OCI-LY1 (cell line): ENCODE measurements around the gene PHACTR2.
"Not testable (repeated sequence)": the region's sequence is repeated elsewhere in the genome, so short reads cannot be mapped to it uniquely, and the experiment has no call there.

ENCODE experiments used
- H2AFZ ChIP-seq: fragments of 200-600 bp; sonication (generic), shearing (Covaris generic); 2 replicates; pipeline ENCODE4 v1.6.0; 2014; ENCODE audit warnings: antibody characterized with exemption, mild to moderate bottlenecking, low read length
- H3F3A ChIP-seq: fragments of 200-600 bp; sonication (generic), shearing (Covaris generic); 2 replicates; pipeline ENCODE4 v1.6.0; 2014; ENCODE audit warnings: mild to moderate bottlenecking, antibody characterized with exemption, low read length, moderate library complexity; ENCODE audit not compliant: insufficient read depth
- H3K27ac ChIP-seq: fragments of 200-600 bp; sonication (generic); 2 replicates; pipeline ENCODE4 v1.5.1; 2014; ENCODE audit warnings: low read length, mixed run types, mild to moderate bottlenecking, low read depth; ENCODE audit not compliant: poor library complexity, severe bottlenecking
- H3K27me3 ChIP-seq: fragments of 200-600 bp; sonication (generic); 2 replicates; pipeline ENCODE4 v1.6.0; 2014; ENCODE audit warnings: antibody characterized with exemption, mild to moderate bottlenecking, low read length, moderate library complexity; ENCODE audit not compliant: insufficient read depth
- H3K36me3 ChIP-seq: fragments of 200-600 bp; sonication (generic); 2 replicates; pipeline ENCODE4 v1.6.1; 2014; ENCODE audit warnings: mild to moderate bottlenecking, antibody characterized with exemption, low read length, moderate library complexity, mixed read lengths; ENCODE audit not compliant: insufficient read depth
- H3K4me1 ChIP-seq: fragments of 200-600 bp; sonication (generic); 2 replicates; pipeline ENCODE4 v1.5.1; 2014; ENCODE audit warnings: mild to moderate bottlenecking, low read length, moderate library complexity; ENCODE audit not compliant: insufficient read depth, severe bottlenecking
- H3K4me2 ChIP-seq: fragments of 200-600 bp; sonication (generic), shearing (Covaris generic); 2 replicates; pipeline ENCODE4 v1.6.1; 2014; ENCODE audit warnings: low read length
- H3K4me3 ChIP-seq: fragments of 200-600 bp; sonication (generic); 2 replicates; pipeline ENCODE4 v1.5.1; 2014; ENCODE audit warnings: low read length, low read depth, mild to moderate bottlenecking, mixed read lengths; ENCODE audit not compliant: poor library complexity, severe bottlenecking
- H3K79me2 ChIP-seq: fragments of 200-600 bp; shearing (Covaris generic); 2 replicates; pipeline ENCODE4 v1.6.1; 2016; ENCODE audit warnings: mixed run types, low read length, mixed read lengths; ENCODE audit not compliant: insufficient read depth
- H3K9ac ChIP-seq: fragments of 200-600 bp; sonication (generic), shearing (Covaris generic); 2 replicates; pipeline ENCODE4 v1.6.1; 2014; ENCODE audit warnings: mild to moderate bottlenecking, low read length, mixed read lengths
- H3K9me2 ChIP-seq: fragments of 200-600 bp; sonication (generic), shearing (Covaris generic); 2 replicates; pipeline ENCODE4 v1.6.1; 2014; ENCODE audit warnings: low read depth, mild to moderate bottlenecking, low read length, mixed read lengths
- H3K9me3 ChIP-seq: fragments of 200-600 bp; shearing (Covaris generic); 2 replicates; pipeline ENCODE4 v1.6.1; 2014; ENCODE audit warnings: low read length, mixed read lengths
- H4K20me1 ChIP-seq: fragments of 200-600 bp; sonication (generic), shearing (Covaris generic); 2 replicates; pipeline ENCODE4 v1.6.0; 2016; ENCODE audit warnings: mild to moderate bottlenecking, low read length; ENCODE audit not compliant: insufficient read depth
- CTCF ChIP-seq: fragments of 200-600 bp; sonication (generic), shearing (Covaris generic); IDR thresholded peaks from 2 replicates; pipeline ENCODE4 v1.5.1; 2017; ENCODE audit warnings: mild to moderate bottlenecking, antibody characterized with exemption, low read length, moderate library complexity, mixed read lengths
- EZH2 ChIP-seq: fragments of 200-600 bp; sonication (generic), shearing (Covaris generic); IDR thresholded peaks from 2 replicates; pipeline ENCODE4 v1.8.0; 2017; ENCODE audit warnings: borderline replicate concordance, mixed run types, mild to moderate bottlenecking, antibody characterized with exemption, low read length, moderate library complexity, mixed read lengths

Gene PHACTR2

GRCh38 chr6:143677891-143678791 is at the start of gene PHACTR2:
Gene PHACTR2 (plus strand): TSS chr6:143677965. CDS start chr6:143678164, 199 bp downstream.
- no peak within 1 kb of the TSS for H3K4me3 ChIP-seq
- no peak within 1 kb of the TSS for H3K27ac ChIP-seq
- no peaks in the 10 kb centered on the region for H3K9me2 ChIP-seq
- H4K20me1 ChIP-seq = no peaks in the 10 kb centered on the region
- no peaks in the 10 kb centered on the region for H3K9me3 ChIP-seq
- H3K4me1 ChIP-seq = no peaks in the 10 kb centered on the region
- no peak within 1 kb of the TSS for H2AFZ ChIP-seq
- no peaks in the 10 kb centered on the region for H3K27me3 ChIP-seq
- no peak within 1 kb of the TSS for H3K4me2 ChIP-seq
- TF ChIP-seq EZH2 (no peak), CTCF (no peak)
- no peaks in the 10 kb centered on the region for H3K79me2 ChIP-seq
- H3F3A ChIP-seq = no peaks in the 10 kb centered on the region
- H3K9ac ChIP-seq = no peak within 1 kb of the TSS
- no peaks in the 10 kb centered on the region for H3K36me3 ChIP-seq

DNA sequence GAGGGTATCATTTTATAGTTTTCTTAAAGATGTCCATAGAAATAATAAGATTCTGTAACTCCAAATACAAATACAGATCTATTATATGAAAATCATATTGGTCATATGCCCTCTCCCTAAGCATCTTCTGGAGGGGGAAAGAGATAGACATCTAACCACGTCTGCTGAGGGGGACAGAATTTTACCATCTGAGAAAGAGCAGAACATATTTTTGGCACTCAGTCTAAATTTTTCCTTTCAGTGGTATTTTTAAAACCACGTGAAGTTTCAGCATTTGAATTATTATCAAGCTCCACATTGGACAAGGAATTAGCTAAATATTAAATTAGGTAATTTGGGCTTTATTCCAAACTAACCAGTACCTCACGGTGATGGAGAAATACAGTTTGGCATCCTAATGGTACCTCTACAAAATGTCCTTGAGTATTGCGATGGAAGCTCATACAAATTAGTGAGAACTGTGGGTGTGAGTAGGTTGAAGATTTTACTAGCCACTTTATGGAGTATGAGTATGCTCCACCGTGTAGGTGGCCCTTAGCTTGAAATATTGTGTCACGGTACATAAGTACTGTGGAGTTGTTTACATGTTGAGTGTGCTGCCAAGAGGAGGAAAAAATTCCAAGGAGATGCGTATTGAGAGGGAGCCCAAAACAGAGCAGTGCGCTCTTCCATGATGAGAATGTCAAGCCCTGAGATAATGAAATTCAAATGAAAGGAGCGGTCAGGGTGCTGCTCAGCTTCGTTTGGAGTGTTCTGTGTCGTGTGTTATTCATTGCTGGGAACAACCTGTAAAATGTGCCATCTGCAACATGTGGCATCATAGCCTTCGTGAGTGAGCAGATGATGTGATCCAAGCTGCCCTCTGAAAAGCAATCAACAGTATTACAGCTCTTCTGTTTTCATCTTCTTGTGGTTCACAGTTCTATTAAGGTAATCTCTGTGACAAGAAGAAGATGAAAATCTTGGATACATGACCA is 48.4 kb upstream of the PHACTR2 start:
- Histone ChIP-seq H4K20me1 (no peaks in the 10 kb centered on the region), H3K27me3 (no peaks in the 10 kb centered on the region), H3K9me2 (no peaks in the 10 kb centered on the region), H3K4me1 (no peaks in the 10 kb centered on the region), H3F3A (no peaks in the 10 kb centered on the region), H3K27ac (no peak overlapping the region), H3K79me2 (no peaks in the 10 kb centered on the region), H3K4me2 (no peak overlapping the region), H3K9ac (no peak overlapping the region), H3K36me3 (no peaks in the 10 kb centered on the region), H3K4me3 (no peak overlapping the region), H3K9me3 (no peaks in the 10 kb centered on the region), H2AFZ (no peak overlapping the region)
- TF ChIP-seq EZH2 = no peak
- TF ChIP-seq CTCF = no peak

DNA sequence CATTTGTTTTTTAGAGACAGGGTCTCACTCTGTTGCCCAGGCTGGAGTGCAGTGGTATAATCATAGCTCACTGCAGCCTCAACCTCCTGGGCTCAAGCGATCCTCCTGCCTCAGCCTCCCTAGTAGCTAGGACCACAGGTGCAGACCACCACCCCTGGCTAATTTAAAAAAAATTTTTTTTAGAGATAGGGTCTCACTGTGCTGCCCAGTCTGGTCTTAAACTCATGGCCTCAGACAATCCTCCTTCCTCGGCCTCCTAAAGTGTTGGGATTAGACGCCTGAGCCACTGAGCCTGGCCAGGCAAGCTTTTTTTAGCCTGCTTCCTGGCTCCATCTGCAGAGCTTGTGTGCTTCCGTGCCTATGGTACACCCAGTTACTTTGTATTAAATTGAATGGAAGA is 46.6 kb upstream of the PHACTR2 start:
- H3K4me2 ChIP-seq, H2AFZ ChIP-seq, H3K9me2 ChIP-seq, H3K27me3 ChIP-seq, H3K9me3 ChIP-seq, H3F3A ChIP-seq, H3K4me3 ChIP-seq, H3K79me2 ChIP-seq, H3K36me3 ChIP-seq, H4K20me1 ChIP-seq, H3K9ac ChIP-seq, H3K4me1 ChIP-seq, H3K27ac ChIP-seq: not testable (repeated sequence)
